Posterior cingulate gyrus (tissue), 11 donors: ENCODE measurements around the gene WWC1.
A peak's percentile ranks its signal among the peaks of the same experiment; 100 is the strongest.
"Not testable (repeated sequence)": the region's sequence is repeated elsewhere in the genome, so short reads cannot be mapped to it uniquely, and the experiment has no call there.

Experiments
- DNase-seq, 10 donors: peaks; one replicate each; pipeline versions ENCODE4 v3.0.0 to v3.0.0-alpha.2; 2020 to 2021; ENCODE audit warnings: mixed read lengths in 3 of 10
- intact Hi-C: fragments of 100-400 bp; cut with DNase I; formaldehyde crosslinking; loops from one replicate; pipeline ENCODE4 v1.15.1; 2023

WWC1 gene

DNA sequence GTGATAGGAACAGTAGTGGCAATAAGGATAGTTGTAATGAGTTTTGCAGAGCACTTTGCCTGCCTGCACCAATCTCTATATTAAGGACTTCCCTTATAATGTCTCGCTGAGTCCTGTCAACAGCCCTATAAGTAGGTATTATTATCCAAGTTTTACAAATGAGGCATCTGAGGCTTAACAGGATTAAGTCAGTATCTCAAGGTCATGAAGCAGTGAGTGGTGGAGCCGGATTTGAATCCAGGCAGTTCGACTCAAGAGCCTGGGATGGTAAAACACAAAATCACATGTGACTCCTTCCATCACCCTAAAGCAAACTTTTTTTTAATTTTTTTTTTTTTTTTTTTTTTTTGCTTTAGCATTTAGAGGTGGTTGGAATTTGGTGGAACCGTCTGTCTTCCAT is 135.8 kb downstream of the WWC1 start:
- intact Hi-C loops = no loop called here
- DNase-seq = no peak

DNA sequence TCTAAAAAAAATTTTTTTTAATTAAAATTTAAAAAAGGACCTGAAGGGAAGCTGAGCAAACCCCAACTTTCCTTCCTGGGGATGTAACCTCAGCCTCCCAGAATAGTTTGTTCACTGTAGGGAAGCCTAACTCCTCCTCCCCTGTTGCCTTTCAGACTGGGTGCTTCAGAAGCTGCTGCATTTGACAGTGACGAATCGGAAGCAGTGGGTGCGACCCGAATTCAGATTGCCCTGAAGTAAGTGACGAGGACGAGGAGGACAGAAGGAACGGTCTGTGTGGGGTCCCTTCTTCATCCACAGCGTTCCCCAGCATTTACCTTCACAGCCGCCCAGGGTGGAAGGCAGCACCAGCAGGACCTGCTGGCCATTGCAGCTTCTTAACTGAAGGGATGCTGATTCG is 137.1 kb downstream of the WWC1 start:
- intact Hi-C loops = no loop called here
- no peak for DNase-seq

DNA sequence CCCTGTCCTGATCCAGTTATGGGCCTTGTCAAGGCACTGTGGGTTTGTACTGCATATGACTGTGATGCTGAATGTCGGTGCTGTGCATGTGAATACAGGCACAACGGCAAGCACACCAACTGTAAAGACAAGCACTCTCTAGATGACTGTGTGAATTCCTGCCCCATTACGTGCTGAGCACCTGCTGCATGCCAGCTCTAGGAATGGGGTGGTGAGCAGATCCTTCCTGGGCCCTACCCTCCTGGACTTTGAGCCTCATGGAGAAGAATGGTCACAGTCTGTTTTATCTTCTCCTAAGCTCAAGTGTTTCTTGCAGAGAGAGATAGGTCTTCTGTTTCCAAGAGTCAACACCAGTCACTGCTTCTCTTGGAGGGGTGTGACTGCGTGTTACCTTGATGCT is 138.9 kb downstream of the WWC1 start:
- DNase-seq = no peak
- intact Hi-C loops = no loop called here

DNA sequence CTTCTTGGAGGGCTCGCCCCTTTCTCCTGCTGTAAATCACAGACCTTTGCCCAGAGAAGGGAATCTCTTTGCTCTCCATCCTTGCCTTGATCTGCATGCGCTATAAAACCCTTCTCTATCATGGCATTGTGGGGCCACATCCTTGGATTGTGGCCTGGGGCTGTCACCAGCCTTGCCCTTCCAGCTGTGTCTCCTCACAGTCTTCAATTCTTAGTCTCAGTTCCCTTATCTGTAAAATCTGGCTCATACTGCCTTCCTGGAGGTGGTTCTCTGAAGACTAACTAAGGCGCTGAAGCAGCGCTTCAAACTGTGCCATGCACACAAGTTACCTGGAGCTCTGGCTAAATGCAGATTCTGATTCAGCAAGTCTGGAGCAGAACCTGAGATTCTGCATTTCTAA is 141.5 kb downstream of the WWC1 start:
- intact Hi-C loops = no loop called here

DNA sequence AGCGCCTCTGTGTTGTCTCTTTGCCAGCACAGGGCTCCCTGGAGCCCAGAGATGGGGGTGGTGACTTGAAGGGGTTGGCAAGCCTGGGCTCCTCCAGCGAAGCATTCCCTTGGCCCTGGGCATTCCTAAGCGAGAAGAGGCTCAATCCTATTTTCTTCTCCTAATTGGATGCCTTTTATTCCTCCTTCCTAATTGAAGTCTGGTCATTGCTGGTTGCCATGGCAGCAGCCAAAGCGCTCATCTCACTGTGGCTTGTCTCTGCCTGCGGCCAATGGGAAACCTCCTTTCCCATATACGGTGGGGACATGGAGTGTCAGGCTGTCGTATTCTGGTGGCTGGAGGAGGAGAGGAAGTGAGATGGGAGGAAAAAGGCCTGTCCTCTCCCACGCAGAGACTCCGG is 142.6 kb downstream of the WWC1 start:
- intact Hi-C loops = no loop called here
- peak in 9 of 10 donors; percentile 24 to 94 (median 70) for DNase-seq

More for the DNA sequence above, 141.5 kb downstream of the WWC1 start:
- DNase-seq = no peak

GRCh38 chr5:168434746-168435321 is 143.4 kb downstream of the WWC1 start:
- intact Hi-C loops = no loop called here
- DNase-seq = no peak

GRCh38 chr5:168435340-168435739 is 143.9 kb downstream of the WWC1 start:
- intact Hi-C loops, DNase-seq: not testable (repeated sequence)

DNA sequence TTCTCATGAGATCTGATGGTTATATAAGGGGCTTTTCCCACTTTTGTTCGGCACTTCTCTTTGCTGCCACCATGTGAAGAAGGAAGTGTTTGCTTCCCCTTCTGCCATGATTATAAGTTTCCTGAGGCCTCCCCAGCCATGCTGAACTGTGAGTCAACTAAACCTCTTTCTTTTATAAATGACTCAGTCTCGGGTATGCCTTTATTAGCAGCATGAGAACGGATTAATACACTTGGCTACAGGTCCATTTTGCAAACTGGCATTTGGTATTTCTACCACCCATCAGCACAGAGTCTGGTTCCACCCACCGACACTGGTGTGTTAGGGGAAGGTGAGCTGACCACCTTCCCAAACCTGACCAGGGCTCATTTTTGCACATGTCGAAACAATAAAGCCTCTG is 146.9 kb downstream of the WWC1 start:
- intact Hi-C loops = no loop called here
- DNase-seq = no peak

GRCh38 chr5:168443533-168443932 is 152.1 kb downstream of the WWC1 start:
- intact Hi-C loops = no loop called here
- no peak for DNase-seq

DNA sequence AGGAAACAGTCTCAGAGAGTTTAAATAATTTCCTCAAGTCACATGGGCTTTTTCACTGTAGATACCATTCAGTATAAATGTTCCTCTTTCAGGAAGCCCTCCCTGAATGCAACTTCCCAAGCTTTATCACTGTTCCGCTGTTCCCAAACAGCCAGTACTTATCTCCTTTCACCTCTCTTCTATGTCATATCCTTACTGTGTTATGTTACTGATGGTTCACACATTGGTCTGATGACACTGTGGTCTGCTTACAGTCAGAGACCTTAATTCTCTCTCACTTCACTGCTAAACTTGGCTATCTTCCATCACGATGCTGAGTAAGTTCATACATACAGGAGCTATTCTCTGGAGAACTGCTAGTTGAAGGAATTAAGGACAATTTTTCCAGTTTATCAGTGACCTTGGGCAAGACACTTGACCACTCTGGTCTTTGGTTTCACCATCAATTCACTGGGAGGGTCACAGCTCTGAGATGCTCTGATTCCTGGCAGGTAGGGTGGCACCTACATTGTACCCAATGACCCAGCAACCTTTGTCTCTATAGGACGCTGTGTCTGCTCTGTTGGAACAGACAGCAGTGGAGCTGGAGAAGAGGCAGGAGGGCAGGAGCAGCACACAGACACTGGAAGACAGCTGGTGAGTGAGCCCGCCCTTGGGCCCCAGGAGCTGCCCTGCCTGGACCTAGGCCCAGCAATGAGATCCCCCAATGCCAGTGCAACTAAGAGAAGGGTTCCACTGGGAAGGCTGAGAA is 152.7 kb downstream of the WWC1 start:
- DNase-seq = no peak
- intact Hi-C loops = no loop called here

DNA sequence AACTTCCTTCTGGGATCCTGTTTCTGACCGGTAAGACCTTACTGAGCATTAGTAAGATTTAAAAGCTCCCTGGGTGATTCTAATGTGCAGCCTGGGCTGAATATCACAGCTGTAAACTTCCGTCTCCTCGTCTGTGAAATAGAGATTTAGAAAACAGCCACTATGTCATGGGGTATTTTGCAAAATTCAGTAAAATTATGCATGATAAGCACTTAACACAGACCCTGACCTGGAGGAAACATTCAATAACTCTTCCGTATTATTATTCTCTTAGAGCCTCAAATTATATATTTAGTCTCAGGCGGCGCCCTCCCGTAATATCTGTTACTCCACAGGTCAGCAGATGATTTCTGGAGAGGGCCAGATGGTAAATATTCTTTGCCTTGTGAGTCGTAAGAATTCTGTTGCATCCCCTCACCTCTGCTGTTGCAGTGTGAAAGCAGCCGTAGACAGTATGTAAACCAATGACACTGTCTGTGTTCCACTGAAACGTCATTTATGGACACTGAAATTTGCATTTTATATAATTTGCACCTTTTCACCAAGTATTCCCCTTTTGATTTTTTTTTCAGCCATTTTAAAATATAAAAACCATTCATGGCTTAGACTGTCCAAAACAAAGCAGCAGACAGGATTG is 155.7 kb downstream of the WWC1 start:
- intact Hi-C loops = no loop called here
- no peak for DNase-seq

- intact Hi-C loops = no loop called here
- no peak for DNase-seq
These were observed 156.4 kb downstream of the WWC1 start for GRCh38 chr5:168447808-168448207.

DNA sequence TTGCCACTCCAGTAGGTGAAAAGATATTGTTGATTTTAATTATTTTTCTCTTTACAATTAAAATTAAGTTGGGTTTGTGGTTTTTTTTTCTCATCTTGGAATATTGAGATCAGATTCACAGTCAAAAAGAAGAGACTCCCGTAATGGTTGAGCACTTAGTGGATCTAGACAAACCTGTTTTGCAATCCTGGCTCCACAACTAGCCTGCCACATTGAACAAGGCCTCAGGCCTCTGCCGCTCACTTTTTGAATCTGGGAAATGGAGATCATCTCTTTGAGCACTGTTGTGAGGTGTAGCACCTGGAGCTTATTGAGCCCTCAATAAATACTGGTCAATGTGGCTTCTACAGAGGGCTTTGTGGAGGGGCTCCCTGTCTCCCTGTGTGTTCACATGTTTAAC is 157.7 kb downstream of the WWC1 start:
- no peak for DNase-seq
- intact Hi-C loops = no loop called here

DNA sequence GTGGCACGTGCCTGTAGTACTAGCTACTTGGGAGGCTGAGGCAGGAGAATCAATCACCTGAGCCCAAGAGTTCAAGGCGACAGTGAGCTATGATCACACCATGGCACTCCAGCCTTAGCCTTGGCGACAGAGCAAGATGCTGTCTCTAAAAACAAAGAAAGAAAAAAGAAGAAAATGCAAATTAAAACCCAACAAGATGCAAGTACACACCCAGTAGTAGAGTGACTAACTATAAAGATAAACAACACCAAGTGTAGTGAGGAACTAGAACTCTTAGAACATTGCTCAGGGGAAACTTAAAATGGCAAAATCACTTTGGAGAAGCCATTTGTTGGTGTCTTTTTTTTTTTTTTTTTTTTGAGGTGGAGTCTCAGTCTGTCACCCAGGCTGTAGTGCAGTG is 160.1 kb downstream of the WWC1 start:
- no peak for DNase-seq
- intact Hi-C loops = no loop called here

DNA sequence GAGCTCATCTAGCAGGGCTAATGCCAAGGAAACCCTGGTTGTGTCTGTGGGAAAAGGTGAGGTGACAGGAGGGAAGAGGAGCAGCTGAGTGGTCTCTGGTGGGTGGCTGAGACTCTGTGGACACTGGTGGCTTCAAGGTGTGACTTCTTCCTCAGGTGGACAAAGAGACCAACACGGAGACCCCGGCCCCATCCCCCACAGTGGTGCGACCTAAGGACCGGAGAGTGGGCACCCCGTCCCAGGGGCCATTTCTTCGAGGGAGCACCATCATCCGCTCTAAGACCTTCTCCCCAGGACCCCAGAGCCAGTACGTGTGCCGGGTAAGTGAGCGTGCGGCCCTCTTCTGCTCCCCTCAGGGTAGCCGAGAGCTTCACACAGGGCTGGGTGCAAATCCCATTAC is 163.8 kb downstream of the WWC1 start:
- DNase-seq = no peak
- intact Hi-C loops = no loop called here

GRCh38 chr5:168457542-168457941 is 166.1 kb downstream of the WWC1 start:
- peak in 1 of 10 donors; percentile 52 for DNase-seq
- intact Hi-C loops = no loop called here

DNA sequence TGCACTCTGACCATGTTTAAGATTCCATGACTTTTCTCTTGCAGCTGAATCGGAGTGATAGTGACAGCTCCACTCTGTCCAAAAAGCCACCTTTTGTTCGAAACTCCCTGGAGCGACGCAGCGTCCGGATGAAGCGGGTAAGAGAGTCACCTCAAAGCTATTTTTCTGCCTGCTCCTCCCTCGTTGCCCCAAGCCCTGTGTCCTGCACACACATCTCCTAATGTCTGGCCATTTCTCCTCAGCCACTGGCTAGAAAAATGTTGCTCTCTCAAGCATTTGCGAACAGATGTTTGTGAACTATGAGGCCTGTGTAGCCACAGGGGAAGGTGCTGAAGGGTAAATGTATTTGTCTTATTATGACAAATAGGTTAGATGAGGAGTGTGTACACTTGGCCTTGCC is 169.2 kb downstream of the WWC1 start:
- no peak for DNase-seq
- intact Hi-C loops = no loop called here

- intact Hi-C loops = no loop called here
- no peak for DNase-seq
These were observed 171.6 kb downstream of the WWC1 start for GRCh38 chr5:168463081-168463480.

- DNase-seq = no peak
- intact Hi-C loops = no loop called here
These were observed 172.8 kb downstream of the WWC1 start for GRCh38 chr5:168464214-168464613.

GRCh38 chr5:168464641-168465040 is 173.2 kb downstream of the WWC1 start:
- DNase-seq = no peak
- intact Hi-C loops = no loop called here

DNA sequence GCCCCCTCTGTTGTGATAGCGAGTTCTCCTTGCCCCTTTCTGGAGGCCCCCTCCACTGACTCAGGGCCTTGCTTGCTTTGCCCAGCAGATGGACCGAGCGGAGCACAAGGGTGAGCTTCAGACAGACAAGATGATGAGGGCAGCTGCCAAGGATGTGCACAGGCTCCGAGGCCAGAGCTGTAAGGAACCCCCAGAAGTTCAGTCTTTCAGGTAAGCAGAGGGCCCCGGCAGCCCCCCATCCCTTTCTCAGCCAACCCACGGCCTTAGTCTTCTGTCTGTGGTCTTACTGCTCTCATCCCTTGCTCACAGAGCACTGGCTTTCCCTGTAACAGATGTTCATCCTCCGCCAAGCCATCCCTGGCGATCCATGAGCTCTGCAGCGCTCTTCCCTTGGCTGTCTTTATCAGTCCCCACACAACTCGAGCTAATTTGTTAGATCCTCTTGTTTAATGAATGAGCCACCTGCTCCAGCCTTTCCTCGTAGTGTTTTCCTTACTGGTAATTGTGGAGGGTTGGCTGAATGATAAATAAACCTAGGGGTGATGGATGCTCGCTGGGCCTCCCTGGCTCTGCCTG is 176.4 kb downstream of the WWC1 start:
- DNase-seq = no peak
- intact Hi-C loops = no loop called here

DNA sequence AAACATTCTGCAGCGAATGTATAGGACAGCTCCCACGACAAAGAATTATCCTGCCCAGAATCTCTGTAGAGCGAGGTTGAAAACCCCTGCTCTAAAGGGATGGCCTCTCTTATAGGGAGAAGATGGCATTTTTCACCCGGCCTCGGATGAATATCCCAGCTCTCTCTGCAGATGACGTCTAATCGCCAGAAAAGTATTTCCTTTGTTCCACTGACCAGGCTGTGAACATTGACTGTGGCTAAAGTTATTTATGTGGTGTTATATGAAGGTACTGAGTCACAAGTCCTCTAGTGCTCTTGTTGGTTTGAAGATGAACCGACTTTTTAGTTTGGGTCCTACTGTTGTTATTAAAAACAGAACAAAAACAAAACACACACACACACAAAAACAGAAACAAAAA is 177.4 kb downstream of the WWC1 start:
- intact Hi-C loops = no loop called here
- no peak for DNase-seq
